K562 (cell line): Measurements from ENCODE around the gene CYP17A1. TPM values are rescaled to one million over a fixed set of nuclear protein-coding genes. Genes with fewer than 3 reads are reported as not detected.
"Not testable (repeated sequence)": the region's sequence is repeated elsewhere in the genome, so short reads cannot be mapped to it uniquely, and the experiment has no call there.

Source experiments
- ATAC-seq: fragments of 200-7000 bp; cut with Tn5 transposase; 3 replicates; pipeline ENCODE4 v1.9.1; 2020; ENCODE audit warnings: moderate library complexity
- BruUV-seq: library from RNA; stranded (reverse); fragments of 400-500 nt; replicated peaks from 2 replicates; lab custom pipeline; 2021; lab: Mats Ljungman, UMichigan
- CTCF ChIA-PET: fragments of 300-600 bp; formaldehyde crosslinking; extraction: SDS; loops from one replicate; lab custom pipeline; 2021; ENCODE audit warnings: low intra/inter-chr PET ratio; lab: Yijun Ruan, JAX
- POLR2A ChIA-PET: fragments of 300-600, 350-650 bp; sonication (Branson Sonifier 250); formaldehyde crosslinking; extraction: SDS; loops from one replicate; lab custom pipeline; 2021; ENCODE audit warnings: antibody characterized with exemption, inconsistent platforms; lab: Yijun Ruan, JAX
- DNase-seq, 4 experiments: peaks; one replicate each; pipeline versions ENCODE4 v3.0.0 to v3.0.0-alpha.2; 2011 to 2018; ENCODE audit warnings: low spot score in 3 of 4, mixed read lengths in 3 of 4; ENCODE audit errors: extremely low read depth in 1 of 4
- FAIRE-seq: peaks from 2 replicates; lab custom pipeline; 2011; peaks lifted over from hg19 to GRCh38; lab: Jason Lieb, UNC
- H2AFZ ChIP-seq: 2 replicates; pipeline ENCODE4 v1.6.0; 2011; ENCODE audit warnings: low read depth, low read length, control low read depth, inconsistent platforms
- H3K27ac ChIP-seq: fragments of 200-600 bp; 3 replicates; pipeline ENCODE4 v1.8.0; 2011; ENCODE audit warnings: low read depth, mild to moderate bottlenecking, control low read depth, inconsistent platforms, low read length, moderate library complexity, mixed read lengths; ENCODE audit errors: extremely low read depth
- H3K27me3 ChIP-seq, 2 experiments: fragments of 300-600 bp in 1 of 2; 2 replicates in 1 of 2; 3 replicates in 1 of 2; pipeline versions ENCODE4 v1.6.0 to v1.8.0; 2011; ENCODE audit warnings: inconsistent platforms in 2 of 2, low read length in 2 of 2, mild to moderate bottlenecking in 1 of 2, mixed read lengths in 1 of 2, moderate library complexity in 1 of 2; ENCODE audit not compliant: control insufficient read depth in 2 of 2, insufficient read depth in 2 of 2
- H3K36me3 ChIP-seq: fragments of 300-600 bp; 3 replicates; pipeline ENCODE4 v1.8.0; 2011; ENCODE audit warnings: mild to moderate bottlenecking, low read length, inconsistent platforms; ENCODE audit not compliant: control insufficient read depth, insufficient read depth
- H3K4me1 ChIP-seq, 2 experiments: fragments of 200-600 bp in 1 of 2; replicated peaks in 1 of 2; 2 replicates in 1 of 2; 3 replicates in 1 of 2; pipeline versions ENCODE4 v1.5.1 to v1.8.0; 2011; ENCODE audit warnings: inconsistent platforms in 2 of 2, low read length in 2 of 2, mild to moderate bottlenecking in 1 of 2, mixed read lengths in 1 of 2, moderate library complexity in 1 of 2; ENCODE audit not compliant: control insufficient read depth in 2 of 2, insufficient read depth in 2 of 2
- H3K4me2 ChIP-seq: 2 replicates; pipeline ENCODE4 v1.6.1; 2011; ENCODE audit warnings: low read length, control low read depth, inconsistent platforms, mixed read lengths; ENCODE audit not compliant: insufficient read depth
- H3K4me3 ChIP-seq: fragments of 200-600 bp; sonication (generic), shearing (Covaris generic); 2 replicates; pipeline ENCODE4 v1.5.1; 2016; ENCODE audit warnings: control low read depth, inconsistent platforms
- H3K79me2 ChIP-seq: fragments of 200-600 bp; 3 replicates; pipeline ENCODE4 v1.8.0; 2011; ENCODE audit warnings: low read length, inconsistent platforms; ENCODE audit not compliant: control insufficient read depth, insufficient read depth
- H3K9ac ChIP-seq, 2 experiments: 2 replicates each; pipeline versions ENCODE4 v1.6.0 to v1.6.1; 2011; ENCODE audit warnings: low read depth in 2 of 2, low read length in 2 of 2, control low read depth in 1 of 2, inconsistent platforms in 1 of 2, mild to moderate bottlenecking in 1 of 2, mixed read lengths in 1 of 2; ENCODE audit not compliant: insufficient read depth in 1 of 2
- H3K9me1 ChIP-seq: one replicate; pipeline ENCODE4 v1.6.0; 2011; ENCODE audit warnings: inconsistent platforms, mild to moderate bottlenecking, low read length, moderate library complexity; ENCODE audit not compliant: control insufficient read depth, insufficient read depth
- H3K9me3 ChIP-seq: replicated peaks from 2 replicates; pipeline ENCODE4 v1.5.1; 2011; ENCODE audit warnings: low read depth, low read length, inconsistent platforms; ENCODE audit not compliant: control insufficient read depth, insufficient read depth
- H4K20me1 ChIP-seq: replicated peaks from 2 replicates; pipeline ENCODE4 v1.6.1; 2011; ENCODE audit warnings: low read length, inconsistent platforms, mixed read lengths; ENCODE audit not compliant: control insufficient read depth, insufficient read depth
- ARID1B ChIP-seq: fragments of 450-650 bp; IDR thresholded peaks from 2 replicates; pipeline ENCODE4 v1.6.1; 2016; ENCODE audit warnings: antibody characterized with exemption, mild to moderate bottlenecking, inconsistent platforms
- ESRRA ChIP-seq: fragments of 450-650 bp; IDR thresholded peaks from 2 replicates; pipeline ENCODE4 v1.6.1; 2014; ENCODE audit warnings: low read depth, mild to moderate bottlenecking, moderate library complexity, borderline replicate concordance
- FOSL1 ChIP-seq: fragments of 200-800 bp; sonication (Bioruptor generic); conservative IDR thresholded peaks from 2 replicates; pipeline ENCODE4 v1.6.1; 2016; ENCODE audit warnings: missing genetic modification characterization, missing compliant biosample characterization
- GTF2E2 ChIP-seq: fragments of 200-800 bp; sonication (Bioruptor generic); IDR thresholded peaks from 2 replicates; pipeline ENCODE4 v1.6.1; 2016; ENCODE audit warnings: missing genetic modification characterization, missing compliant biosample characterization
- JUN ChIP-seq, 2 experiments: sonication (generic) in 1 of 2; formaldehyde crosslinking in 1 of 2; IDR thresholded peaks; 2 replicates each; pipeline versions ENCODE4 v1.6.1 to v1.8.0; 2012 to 2022; ENCODE audit warnings: borderline replicate concordance in 2 of 2, mild to moderate bottlenecking in 2 of 2, improper control_type of control experiment in 1 of 2, low read depth in 1 of 2, low read length in 1 of 2, missing genetic modification reagents in 1 of 2
- KDM1A ChIP-seq, 2 experiments: fragments of 450-650 bp; IDR thresholded peaks; 2 replicates each; pipeline ENCODE4 v1.6.1; 2016; ENCODE audit warnings: mild to moderate bottlenecking in 2 of 2
- MEIS2 ChIP-seq: fragments of 450-650 bp; IDR thresholded peaks from 2 replicates; pipeline ENCODE4 v1.6.1; 2014; ENCODE audit warnings: mild to moderate bottlenecking; ENCODE audit not compliant: partially characterized antibody
- NRF1 ChIP-seq, 2 experiments: fragments of 450-650 bp; IDR thresholded peaks in 1 of 2; conservative IDR thresholded peaks in 1 of 2; 2 replicates each; pipeline ENCODE4 v1.6.1; 2014; ENCODE audit warnings: mild to moderate bottlenecking in 2 of 2
- TCF3 ChIP-seq: sonication (generic); formaldehyde crosslinking; IDR thresholded peaks from 2 replicates; pipeline ENCODE4 v1.4.0; 2020; ENCODE audit warnings: mild to moderate bottlenecking, missing genetic modification reagents
- YY1 ChIP-seq, 3 experiments: IDR thresholded peaks; 2 replicates each; pipeline ENCODE4 v1.6.1; 2011; ENCODE audit warnings: low read length in 2 of 3, mild to moderate bottlenecking in 2 of 3, moderate library complexity in 2 of 3, borderline replicate concordance in 1 of 3, control low read depth in 1 of 3, low read depth in 1 of 3; ENCODE audit not compliant: insufficient read depth in 3 of 3, insufficient replicate concordance in 2 of 3, control insufficient read depth in 1 of 3, insufficient read length in 1 of 3; ENCODE audit errors: extremely low read depth in 1 of 3
- WGBS: fragments of 100-300 bp; shearing (Covaris generic); methylation state at CpG from one replicate; pipeline ENCODE4 v1.1.6; 2016; ENCODE audit warnings: low coverage, mixed read lengths; ENCODE audit not compliant: insufficient coverage; ENCODE audit errors: missing lambda C conversion rate; 5-methylcytosine and 5-hydroxymethylcytosine counted together
- in situ Hi-C: fragments of 300-500 bp; cut with MboI; formaldehyde crosslinking; loops from 4 replicates; pipeline ENCODE4 v1.15.0; 2018; ENCODE audit warnings: inconsistent platforms, mixed read lengths
- intact Hi-C: fragments of 100-400 bp; cut with micrococcal nuclease; formaldehyde crosslinking; loops from 2 replicates; pipeline ENCODE4 v1.14.2; 2022
- polyA plus RNA-seq, 8 experiments: library from polyadenylated mRNA; depleted of rRNA in 4 of 8; stranded (reverse) in 5 of 8; unstranded in 3 of 8; fragments of >200 nt; fragmentation: Nextera tagmentation in 2 of 8; fragmentation: Illumina TruSeq in 1 of 8; extraction: Ambion mirVana in 2 of 8; extraction: Trizol in 1 of 8; gene quantifications; 2 replicates each; pipeline versions ENCODE4 v1.2.1 to v1.2.3, GENCODE V29; 2011 to 2014; ENCODE audit warnings: inconsistent platforms in 1 of 8, missing spikeins in 1 of 8
- total RNA-seq, 7 experiments: library from RNA; depleted of rRNA in 6 of 7; stranded (reverse); fragments of >200 nt in 6 of 7; fragmentation: Illumina TruSeq in 2 of 7; extraction: Trizol in 2 of 7; gene quantifications; 2 replicates each; pipeline versions ENCODE4 v1.2.1 to v1.2.3, GENCODE V29; 2011 to 2021; ENCODE audit warnings: low replicate concordance in 1 of 7
- TF ChIP-seq, protein P1 (sequence below): fragments of 250-450 bp; sonication (Bioruptor Pico); IDR thresholded peaks from 2 replicates; pipeline ENCODE4 v1.4.0; 2020; ENCODE audit warnings: mild to moderate bottlenecking, moderate library complexity
- TF ChIP-seq, protein P2 (sequence below): fragments of 450-650 bp; IDR thresholded peaks from 2 replicates; pipeline ENCODE4 v1.6.1; 2016; ENCODE audit warnings: missing biosample characterization, missing genetic modification characterization

The CYP17A1 gene
- total and polyA plus RNA-seq, 9 of the 15 experiments (the other 6 are each of a cell fraction or from before 2014, with no cell fraction given) = 2.3 TPM; not detected in 8

DNA sequence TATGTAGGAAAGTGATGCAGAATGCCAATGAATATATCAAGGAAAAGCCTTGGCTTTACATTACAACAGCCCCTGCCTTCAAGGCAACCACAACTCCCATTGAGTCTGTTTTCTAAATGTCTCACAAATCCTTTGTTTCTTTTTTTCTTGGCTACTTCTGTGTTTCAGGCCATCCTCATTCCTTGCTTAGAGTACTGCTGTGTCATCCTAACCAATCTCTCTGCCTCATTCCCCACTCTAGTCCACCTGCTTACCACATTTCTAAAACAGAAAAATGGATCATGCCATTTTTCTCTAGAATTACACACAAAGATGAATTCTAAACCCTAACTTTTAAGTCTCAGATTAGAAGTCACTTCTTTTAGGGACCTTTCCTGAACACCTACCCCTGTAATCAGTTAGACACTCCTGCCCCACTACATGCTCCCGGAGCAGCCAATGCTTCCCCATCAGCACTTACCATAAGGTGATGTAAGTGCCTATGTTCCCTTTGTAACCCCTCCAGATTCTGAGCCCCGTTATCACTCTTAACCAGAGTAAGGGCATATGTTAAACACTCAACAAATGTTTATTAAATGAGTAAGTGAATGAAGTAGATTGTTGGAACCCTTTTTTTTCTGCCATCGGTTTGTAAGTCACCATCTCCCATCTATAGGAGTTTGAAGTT, 19.7 kb upstream of the CYP17A1 start (continued):
- TF ChIP-seq, protein P1, sequence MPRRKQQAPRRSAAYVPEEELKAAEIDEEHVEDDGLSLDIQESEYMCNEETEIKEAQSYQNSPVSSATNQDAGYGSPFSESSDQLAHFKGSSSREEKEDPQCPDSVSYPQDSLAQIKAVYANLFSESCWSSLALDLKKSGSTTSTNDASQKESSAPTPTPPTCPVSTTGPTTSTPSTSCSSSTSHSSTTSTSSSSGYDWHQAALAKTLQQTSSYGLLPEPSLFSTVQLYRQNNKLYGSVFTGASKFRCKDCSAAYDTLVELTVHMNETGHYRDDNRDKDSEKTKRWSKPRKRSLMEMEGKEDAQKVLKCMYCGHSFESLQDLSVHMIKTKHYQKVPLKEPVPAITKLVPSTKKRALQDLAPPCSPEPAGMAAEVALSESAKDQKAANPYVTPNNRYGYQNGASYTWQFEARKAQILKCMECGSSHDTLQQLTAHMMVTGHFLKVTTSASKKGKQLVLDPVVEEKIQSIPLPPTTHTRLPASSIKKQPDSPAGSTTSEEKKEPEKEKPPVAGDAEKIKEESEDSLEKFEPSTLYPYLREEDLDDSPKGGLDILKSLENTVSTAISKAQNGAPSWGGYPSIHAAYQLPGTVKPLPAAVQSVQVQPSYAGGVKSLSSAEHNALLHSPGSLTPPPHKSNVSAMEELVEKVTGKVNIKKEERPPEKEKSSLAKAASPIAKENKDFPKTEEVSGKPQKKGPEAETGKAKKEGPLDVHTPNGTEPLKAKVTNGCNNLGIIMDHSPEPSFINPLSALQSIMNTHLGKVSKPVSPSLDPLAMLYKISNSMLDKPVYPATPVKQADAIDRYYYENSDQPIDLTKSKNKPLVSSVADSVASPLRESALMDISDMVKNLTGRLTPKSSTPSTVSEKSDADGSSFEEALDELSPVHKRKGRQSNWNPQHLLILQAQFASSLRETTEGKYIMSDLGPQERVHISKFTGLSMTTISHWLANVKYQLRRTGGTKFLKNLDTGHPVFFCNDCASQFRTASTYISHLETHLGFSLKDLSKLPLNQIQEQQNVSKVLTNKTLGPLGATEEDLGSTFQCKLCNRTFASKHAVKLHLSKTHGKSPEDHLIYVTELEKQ = no peak
- TF ChIP-seq, protein P2, sequence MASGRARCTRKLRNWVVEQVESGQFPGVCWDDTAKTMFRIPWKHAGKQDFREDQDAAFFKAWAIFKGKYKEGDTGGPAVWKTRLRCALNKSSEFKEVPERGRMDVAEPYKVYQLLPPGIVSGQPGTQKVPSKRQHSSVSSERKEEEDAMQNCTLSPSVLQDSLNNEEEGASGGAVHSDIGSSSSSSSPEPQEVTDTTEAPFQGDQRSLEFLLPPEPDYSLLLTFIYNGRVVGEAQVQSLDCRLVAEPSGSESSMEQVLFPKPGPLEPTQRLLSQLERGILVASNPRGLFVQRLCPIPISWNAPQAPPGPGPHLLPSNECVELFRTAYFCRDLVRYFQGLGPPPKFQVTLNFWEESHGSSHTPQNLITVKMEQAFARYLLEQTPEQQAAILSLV (tag) = no peak

DNA sequence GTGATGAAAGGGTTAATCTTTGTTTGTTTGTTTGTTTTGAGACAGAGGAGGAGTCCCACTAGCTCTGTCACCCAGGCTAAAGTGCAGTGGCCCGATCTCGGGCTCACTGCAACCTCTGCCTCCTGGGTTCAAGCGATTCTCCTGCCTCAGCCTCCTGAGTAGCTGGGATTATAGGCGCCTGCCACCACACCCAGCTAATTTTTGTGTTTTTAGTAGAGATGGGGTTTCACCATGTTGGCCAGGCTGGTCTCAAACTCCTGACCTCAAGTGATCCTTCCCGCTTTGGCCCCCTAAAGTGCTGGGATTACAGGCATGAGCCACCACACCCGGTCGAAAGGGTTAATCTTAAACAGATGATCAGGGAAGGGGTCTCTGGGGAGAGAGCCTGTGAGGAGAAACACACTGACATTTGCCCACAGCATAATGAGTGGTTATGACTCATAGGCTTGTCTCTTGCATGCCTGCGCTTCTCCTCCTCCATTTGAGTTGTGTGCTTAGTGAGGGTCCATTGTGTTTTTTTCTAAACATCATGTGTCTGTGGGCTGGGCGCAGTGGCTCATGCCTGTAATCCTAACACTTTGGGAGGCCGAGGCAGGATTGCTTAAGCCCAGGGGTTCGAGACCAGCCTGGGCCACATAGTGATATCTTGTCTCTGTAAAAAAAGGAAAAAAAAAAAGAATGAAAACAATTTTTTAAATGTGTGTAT, 18.7 kb upstream of the CYP17A1 start:
- CTCF ChIA-PET; intact Hi-C loops; TF ChIP-seq JUN (CRISPR knock-in tag; IDR thresholded peaks at IDR 0.05; ENCODE audit: borderline replicate concordance): not testable (repeated sequence)
- TF ChIP-seq GTF2E2 (peak; percentile 57; the same call in 1 of the 2 replicates), MEIS2 (peak; percentile 30), TCF3 (peak; percentile 19; the same call in 1 of the 2 replicates), YY1 (IDR thresholded peaks at IDR 0.05; ENCODE audit: borderline replicate concordance in 1 of 3, control insufficient read depth in 1 of 3, extremely low read depth in 1 of 3, insufficient read depth in 3 of 3, insufficient read length in 1 of 3, insufficient replicate concordance in 2 of 3, low read depth in 1 of 3, low read length in 2 of 3) (peak in 1 of 3 experiments; percentile 67), FOSL1 (tag) (peak; percentile 88), JUN (IDR thresholded peaks at IDR 0.05; ENCODE audit: borderline replicate concordance, low read depth, low read length) (peak; percentile 79; the same call in 1 of the 2 replicates), NRF1 (conservative IDR thresholded peaks at IDR 0.05 in 1 of 2, IDR thresholded peaks at IDR 0.05 in 1 of 2) (peak; percentile 13 to 16; a peak in 2 of 4 replicates), KDM1A (IDR thresholded peaks at IDR 0.05) (peak in 1 of 2 experiments; percentile 5; a peak in 1 of 4 replicates), ARID1B (peak; percentile 71), ESRRA (0 out of 2 replicates have a peak, but pooled peaks have one; percentile 4)

More for the DNA sequence above, 18.7 kb upstream of the CYP17A1 start:
- in situ Hi-C loops, H3K9me1 ChIP-seq, H3K9me3 ChIP-seq, H4K20me1 ChIP-seq, BruUV-seq, H3K27me3 ChIP-seq, H3K9ac ChIP-seq, H3K36me3 ChIP-seq: not testable (repeated sequence)
- POLR2A ChIA-PET = interaction anchor here (0.7 to 1.6 kb wide), 2 partner anchors 46 to 62 kb away, joined by 4 read pairs; partner anchors contain the start of gene CNNM2
- H3K4me3 ChIP-seq = peak overlapping the region; percentile 19; the same call in 1 of the 2 replicates
- DNase-seq (peak in 3 of 4 experiments; percentile 17 to 71 (median 49)), FAIRE-seq (peak; percentile 89), ATAC-seq (peak; percentile 57)
- peak overlapping the region; percentile 17; the same call in 1 of the 2 replicates for H2AFZ ChIP-seq
- H3K4me1 ChIP-seq = peaks cover 7 to 20% of the 10 kb centered on the region in 2 experiments; a peak in 3 of 5 replicates
- peak overlapping the region; percentile 53 for H3K4me2 ChIP-seq
- 8% methylated on average over 9 of the region's 11 CpGs for WGBS
- peak overlapping the region; percentile 60; the same call in 2 of the 3 replicates for H3K27ac ChIP-seq
- peaks cover 15% of the 10 kb centered on the region for H3K79me2 ChIP-seq
